ENCODE measurements around the gene CDH20.
"Not testable (repeated sequence)": the region's sequence is repeated elsewhere in the genome, so short reads cannot be mapped to it uniquely, and the experiment has no call there.

CDH20 gene

DNA sequence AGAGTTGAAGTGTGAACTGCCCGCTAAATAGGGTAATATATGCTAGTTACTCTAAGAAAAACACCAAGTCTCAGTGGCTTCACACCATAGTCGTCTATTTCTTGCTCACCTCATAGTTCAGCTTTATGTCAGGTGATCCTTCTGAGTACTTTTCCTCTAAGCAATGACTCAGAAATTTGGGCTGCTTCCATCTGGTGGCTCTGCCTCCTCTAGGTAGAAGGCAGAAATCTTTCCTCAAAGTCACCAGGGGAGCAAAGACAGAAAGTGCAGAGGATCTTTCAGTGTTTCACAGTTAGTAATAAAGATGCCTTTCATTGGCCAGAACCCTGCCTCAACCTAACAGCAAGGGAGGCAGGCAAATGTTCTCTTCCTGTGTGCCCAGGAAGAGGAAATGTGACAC is 17.3 kb downstream of the CDH20 start:
- no peak for DNase-seq

DNA sequence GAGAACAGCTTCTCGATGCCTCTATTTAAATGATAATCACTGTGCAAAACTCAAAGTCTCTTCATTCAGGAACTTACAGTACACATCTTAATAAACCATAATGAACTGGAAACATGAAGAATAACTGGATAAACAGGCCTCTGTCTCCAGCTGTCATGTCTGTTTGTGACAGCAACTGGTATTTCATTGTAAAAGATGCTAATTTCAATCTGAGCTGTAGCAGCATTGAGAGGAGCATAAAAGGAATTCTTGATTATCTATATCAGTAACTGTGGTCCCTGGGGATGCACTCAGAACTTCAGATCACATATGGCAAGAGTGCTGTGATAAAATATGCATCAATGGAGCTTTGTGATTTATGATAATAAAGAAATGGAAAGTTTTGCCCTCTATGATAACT is 18.8 kb downstream of the CDH20 start:
- DNase-seq: no peak

DNA sequence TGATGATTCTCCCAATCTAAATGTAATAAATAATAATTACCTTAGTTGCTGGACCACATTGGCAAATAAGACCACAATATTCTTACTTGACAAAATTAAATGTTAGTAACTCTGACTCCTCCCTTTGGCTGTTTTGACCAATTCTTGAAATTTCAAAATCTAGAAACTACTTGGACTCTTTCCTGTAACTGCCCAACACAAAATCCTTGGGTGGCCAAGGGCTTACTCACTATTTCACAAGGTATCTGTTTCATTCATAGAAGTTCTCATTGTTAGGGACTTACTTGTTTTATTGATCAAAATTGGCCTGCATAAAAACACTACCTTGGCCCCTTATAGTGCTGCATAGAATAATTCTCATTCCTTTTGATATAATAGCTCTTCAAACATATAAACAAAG is 19.4 kb downstream of the CDH20 start:
- DNase-seq: no peak

DNA sequence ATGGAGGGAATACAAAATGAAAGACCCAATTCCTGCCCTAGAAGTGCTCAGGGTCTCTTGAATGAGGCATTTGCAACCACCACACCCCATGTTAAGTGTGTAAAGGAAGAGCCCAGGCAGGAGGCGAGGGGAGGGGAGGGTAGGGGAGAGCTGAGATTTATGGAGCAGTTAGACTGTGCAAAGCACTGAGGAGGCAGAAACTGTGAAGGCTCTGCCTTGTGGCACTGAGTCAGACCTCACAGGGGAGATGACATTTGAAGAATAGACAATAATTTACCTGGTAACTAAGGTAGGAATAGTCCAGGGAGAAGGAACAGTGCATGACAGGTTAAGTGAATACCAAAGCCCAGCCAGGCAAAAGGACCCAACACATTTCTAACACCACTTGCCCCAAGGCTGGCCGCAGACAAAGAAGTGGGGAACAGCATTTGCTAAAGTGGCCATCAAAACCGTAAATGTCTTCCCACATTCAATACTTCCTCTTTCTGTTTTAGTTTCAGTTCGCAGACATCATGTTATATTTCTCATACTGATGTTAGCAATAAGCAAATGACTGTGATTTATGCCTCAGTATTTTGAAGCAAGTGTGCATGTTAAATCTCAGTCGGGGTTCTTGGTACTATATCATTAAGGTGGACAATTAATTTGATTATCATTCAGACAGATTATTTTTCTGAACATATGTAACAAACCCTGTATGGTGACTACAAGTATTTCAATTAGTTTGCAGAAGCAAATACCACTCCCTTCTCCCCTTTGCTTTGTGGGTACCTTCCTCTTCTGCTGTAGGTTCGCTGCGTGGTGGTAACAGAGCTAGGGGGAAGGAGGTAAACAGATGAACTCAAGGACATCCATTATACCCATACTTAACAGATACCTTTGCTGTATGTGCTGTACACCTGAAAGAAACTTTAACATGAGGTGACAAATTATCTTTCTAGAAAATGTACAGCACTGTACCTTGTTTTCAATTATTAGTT is 27.5 kb downstream of the CDH20 start:
- no peak for DNase-seq

DNA sequence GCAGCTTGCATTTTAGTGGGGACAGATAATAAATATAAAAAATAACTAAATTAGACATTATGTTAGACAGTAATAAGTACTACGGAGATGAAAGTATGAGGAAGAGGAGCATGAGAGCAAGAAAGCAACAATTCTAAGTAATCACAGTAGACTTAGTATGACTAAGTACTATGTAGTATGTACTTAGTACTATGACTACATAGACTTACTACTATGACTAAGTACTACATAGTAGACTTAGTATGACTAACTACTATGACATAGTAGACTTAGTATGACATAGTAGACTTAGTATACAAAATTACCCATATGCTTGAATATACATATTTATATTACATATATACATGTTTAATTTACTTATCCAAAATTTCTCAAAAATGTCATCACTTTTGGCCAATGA is 29.3 kb downstream of the CDH20 start:
- no peak for DNase-seq

DNA sequence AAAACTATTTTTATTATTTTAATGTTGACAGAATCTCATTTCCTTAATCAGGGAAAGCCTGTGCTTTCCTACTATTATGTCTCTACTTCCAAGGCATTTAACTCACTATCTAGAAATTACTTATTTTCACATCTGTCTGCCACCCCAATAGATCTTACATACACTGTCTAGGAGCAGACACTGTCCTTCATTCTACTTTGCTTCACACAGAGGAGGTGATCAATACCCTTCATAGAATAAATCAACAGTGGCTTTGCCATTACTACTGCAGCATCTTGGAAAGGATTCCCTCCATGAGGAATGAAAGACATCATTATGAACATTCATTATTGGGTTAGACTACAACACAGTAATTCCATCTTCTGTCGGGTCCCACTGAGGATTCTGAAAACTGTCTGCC is 31.7 kb downstream of the CDH20 start:
- DNase-seq: no peak

DNA sequence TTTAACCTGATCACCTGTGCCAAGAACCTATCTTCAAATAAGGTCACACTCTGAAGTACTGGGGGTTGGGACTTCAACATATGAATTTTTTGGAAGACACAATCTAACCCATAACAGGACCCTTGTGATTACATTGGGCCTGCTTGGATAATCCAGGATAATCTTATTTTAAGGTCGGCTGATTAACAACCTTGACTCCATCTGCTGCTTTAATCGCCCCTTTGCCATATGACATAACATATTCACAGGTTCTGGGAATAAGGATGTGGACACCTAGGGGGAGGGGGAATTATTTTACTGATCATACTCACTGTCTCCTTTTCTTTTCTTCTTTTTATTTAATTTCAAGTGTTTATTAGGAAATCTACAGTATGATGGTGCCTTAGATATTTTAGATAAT is 34.8 kb downstream of the CDH20 start:
- DNase-seq: no peak

DNA sequence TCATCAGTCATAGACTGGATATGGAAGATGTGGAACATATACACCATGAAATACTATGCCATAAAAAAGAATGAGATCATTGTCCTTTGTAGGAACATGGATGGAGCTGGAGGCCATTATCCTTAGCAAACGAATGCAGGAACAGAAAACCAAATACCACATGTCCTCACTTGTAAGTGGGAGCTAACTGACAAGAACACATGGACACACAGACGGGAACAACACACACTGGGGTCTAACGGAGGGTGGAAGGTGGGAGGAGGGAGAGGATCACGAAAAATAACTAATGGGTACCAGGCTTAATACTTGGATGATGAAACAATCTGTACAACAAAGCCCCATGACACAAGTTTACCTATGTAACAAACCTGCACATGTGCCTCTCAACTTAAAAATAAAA is 36.4 kb downstream of the CDH20 start:
- DNase-seq: not testable (repeated sequence)

DNA sequence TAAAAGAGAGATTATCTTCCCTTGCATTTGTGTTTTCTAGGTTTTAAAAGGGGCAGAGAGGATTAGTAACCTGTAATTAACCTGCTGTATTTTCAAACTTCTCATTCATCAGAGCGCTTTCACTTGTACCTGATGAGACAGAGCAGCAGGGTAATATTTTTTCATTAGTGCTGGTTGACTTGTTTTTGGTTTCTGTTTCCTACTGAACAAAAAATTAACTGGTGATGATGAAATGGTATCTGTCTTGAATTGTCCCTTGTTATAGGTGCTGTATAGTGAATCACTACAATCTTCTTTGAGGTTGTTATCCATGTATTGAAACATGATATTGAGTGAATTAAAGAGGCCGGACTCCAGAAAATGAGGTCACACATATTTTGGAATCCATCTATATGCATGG is 37.9 kb downstream of the CDH20 start:
- DNase-seq: no peak

DNA sequence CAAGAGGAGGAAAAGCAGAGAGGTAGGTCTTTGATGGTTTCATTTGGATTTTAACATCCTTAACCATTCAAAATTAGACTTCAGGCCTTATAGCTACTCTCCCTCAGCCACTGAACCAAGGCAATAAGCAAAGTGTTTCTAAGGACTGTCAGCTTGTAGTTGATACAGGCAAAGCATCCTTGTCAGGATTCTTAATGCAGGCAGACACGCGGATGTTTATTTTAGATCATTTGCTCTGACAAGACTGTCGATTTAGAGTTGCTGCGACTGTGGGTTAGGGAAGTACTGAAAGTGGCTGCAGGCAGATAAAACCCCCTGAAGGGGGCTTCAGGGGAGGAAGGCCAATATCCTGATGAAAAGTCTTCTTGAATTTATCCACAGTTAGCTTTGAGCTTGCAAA is 46.6 kb downstream of the CDH20 start:
- DNase-seq: no peak

DNA sequence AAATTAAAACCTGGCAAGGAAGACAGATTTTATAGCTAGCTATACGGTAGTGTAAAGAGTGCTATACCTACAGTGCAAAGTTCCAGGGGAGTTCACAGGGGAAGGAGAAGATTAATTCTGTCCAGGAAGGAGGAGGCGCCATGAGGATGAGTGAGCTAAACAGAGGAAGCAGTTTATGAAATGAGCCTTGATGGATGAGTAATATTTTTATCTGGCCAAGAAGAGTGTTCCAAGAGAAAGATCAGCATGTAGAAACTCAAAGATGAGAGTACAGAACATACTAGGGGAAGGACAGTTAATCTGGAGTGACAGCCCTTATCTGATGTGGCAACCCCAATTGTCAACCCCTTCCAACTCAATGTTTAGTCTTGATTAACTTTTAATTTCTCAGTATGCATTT is 54.8 kb downstream of the CDH20 start:
- DNase-seq: no peak

DNA sequence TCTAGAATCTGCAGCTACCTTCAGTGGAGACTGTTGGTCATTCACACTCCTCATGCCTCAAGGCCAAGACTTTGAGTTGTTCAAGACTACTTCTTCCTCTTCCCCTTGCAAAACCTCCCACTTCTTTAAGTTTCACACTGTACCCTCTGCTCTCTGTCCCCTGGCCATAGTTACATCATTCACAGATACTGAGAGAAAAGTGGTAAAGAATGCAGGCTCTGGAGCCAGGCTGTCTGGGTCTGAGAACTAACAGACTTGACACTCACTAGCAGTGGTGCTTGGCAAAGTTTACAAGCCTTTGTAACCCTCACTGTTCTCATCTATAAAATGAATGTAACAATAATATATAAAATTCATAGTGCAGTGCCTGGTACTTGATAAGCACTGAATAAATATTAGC is 61.8 kb downstream of the CDH20 start:
- no peak for DNase-seq

DNA sequence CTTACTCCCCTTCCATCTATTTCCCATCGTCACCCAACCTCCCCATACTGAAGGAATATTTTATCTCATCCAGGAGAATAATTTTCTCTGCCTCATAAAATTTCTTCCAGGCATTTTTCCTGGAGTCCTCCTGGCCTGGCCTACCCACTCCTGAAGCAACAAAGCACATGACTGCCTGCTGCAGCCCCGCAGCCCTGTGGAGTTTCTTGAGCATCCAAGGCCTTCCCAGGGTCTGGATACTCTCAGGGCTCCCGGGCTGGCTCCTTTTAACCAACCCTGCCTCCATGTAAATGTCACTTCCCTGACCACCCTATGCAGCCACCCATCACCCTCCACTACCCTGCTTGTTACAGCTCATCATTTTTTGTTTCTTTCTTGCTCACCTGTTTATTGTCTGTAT is 64.0 kb downstream of the CDH20 start:
- DNase-seq: no peak

DNA sequence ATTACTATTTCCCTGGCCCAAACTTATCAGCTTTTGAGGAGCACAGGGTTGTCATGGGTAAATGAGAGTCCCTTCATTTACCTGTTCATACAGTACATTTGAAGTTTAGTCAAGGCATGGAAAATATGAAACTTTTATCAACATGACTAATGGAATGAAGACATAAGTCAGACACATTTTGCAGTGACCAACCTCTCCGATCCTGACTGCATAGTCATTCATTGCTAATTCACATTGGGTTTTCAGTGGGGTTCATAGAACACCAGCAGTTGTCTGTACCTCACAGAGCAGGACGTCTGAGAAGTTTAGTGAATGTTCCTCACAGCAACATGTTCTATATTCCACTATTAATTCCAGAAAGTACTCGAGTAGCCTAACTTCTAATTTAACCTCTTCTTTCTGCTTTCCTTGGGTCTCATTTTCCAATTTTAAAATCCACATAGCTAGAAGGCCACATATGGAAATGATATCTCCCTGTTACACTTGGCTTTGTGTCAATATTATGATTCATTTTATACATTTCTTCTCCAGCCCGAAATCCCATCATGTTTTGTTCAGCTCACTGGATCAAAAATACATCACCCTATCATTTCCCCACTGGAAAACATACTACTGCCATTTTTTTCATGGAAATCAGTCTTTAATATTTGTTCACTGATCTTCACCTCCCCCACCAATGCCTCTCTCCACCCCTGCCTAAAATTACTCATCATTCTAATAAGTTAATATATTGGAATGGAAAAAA is 65.9 kb downstream of the CDH20 start:
- DNase-seq: no peak

DNA sequence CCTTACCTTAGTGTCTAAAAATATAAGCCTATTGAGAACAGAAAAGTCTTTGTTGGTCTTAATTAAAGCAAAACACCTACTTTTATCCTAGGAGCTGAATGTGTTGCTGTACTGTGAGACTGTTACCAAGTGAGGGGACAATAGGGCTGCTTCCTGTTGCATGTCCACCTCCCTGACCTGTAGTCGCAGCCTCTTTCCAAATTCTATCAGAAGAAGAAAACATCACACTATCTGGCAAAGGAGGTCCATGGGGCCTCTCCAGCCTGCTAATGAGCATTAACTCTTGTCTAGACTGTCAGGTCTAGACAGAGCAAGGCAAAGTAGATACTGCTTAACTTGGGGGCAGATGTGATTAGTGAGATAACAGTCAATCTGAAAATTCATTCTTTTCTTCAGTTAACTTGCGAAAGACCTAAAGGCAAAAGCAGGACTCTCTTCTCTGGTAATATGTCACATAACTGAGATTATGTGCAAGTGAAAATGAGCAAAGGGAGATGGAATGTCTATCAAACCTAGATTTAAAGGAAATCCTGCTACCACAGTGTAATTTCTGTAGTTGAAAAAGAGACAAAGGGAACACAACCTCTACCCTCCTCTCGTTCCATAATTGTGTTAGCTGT is 66.9 kb downstream of the CDH20 start:
- DNase-seq: no peak

DNA sequence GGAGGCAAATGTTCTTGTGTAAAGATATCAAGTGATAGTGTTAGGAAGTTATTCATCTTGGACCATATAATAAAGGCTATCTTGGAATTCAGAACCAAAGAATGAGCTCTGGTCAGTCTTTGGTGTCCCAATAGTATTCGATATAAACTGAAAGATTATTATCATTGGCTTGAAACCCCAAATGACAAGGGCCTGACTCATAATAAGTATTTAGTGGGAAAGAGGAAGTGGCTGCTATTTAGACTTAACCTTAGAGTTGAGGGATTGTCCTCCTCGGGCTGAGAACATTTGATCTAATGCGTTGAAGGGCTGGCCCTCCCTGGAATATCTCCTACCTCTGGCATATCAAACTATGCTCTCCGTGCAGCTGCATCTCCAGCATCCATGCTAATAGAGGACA is 67.5 kb downstream of the CDH20 start:
- DNase-seq: no peak

DNA sequence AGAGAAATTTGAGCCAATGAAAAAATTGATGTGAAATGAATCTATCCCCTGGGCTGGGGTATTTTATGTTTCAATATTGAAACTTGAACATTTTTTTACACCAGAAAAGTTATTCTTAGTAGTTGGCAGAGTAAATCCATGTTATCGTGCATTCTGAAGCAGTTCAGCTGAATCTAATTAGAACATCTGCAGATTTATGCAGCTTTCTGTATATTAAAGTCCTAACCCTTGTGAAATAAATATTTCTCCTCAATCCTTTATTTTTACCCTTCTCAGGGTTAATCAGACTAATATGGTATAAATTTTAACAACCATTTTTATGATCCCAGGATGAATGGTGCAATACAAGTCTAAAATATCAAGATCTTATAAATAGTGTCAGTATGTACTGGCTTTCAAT is 69.5 kb downstream of the CDH20 start:
- no peak for DNase-seq

DNA sequence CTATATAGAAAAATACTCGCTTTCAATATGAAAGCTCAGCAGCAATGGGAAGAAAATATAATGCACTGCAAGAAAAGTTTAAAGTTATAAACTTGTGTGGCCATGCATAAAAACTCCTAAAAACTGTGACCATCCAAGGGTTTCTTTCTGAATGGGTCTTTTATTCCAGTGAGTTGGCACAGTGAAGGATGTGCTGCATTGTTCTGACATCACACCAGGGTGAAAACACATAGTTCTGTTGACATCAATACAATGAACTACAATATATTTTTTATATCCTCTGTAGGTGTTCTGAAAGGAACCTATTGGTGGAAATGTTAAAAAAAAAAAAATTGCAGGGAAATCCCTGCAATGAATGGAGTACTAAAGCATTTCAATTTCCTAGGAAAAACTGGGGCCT is 80.2 kb downstream of the CDH20 start:
- no peak for DNase-seq

DNA sequence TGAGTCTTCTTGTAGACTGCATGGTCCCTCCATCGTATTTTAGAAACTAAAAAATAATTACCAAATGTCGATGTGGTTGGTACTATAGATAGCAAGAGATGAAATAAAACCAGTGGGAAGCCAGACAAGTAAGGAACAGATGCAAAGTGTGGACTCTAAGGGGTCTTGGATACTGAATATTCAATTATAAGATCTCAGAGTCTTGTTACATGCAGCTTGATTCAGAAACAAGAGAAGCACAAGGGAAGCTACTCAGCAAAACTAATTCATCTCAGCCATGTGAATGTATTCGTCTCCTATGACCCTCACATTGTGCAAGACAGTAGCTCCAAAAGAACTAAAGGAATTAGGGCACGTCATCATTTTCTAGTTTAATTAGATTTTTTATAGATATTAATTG is 80.9 kb downstream of the CDH20 start:
- DNase-seq: no peak

DNA sequence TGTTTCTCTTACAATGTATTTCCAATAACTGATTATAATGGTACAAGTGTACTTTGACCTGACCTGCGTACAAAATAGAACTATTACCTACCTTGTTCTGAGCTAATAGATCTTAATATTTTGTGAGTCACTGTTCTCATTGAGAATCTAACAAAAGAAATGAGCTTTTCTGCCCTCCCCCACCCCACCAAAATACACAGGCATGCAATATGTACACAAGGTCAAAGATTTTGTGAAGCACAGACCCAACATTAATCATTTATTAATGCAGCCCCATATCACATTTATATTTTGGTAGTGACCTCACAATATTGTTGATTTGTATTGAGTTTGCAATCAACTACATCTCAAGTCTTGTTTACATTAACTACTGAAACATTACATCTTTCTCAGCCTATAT is 86.5 kb downstream of the CDH20 start:
- no peak for DNase-seq

DNA sequence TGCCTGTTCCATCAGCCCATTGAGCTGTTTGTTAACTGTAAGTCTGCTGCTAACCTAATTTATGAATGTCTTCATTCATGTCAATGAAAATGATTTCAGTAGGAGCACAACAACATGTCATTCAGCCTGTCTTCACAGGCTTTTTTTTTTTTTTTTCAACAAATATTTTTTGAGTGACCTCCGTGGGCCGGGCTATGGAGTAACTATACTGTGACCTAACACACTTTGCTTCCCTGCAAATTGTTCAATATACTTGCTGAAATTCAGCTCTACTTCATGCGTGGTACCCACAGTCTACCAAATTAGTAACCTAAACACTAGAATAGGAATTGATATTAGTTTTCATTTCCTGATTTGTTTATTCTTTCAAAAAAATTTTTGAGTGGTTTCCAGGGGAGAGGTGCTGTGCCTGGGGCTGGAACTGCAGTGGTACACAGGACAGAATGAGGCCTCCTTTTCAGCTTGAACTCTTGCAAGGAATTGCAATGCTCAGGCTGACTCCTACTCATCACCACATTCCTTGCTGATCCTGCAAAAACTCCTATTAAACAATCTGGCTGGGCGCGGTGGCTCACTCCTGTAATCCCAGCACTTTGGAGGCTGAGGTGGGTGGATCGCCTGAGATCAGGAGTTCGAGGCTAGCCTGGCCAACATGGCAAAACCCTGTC is 87.1 kb downstream of the CDH20 start:
- no peak for DNase-seq

DNA sequence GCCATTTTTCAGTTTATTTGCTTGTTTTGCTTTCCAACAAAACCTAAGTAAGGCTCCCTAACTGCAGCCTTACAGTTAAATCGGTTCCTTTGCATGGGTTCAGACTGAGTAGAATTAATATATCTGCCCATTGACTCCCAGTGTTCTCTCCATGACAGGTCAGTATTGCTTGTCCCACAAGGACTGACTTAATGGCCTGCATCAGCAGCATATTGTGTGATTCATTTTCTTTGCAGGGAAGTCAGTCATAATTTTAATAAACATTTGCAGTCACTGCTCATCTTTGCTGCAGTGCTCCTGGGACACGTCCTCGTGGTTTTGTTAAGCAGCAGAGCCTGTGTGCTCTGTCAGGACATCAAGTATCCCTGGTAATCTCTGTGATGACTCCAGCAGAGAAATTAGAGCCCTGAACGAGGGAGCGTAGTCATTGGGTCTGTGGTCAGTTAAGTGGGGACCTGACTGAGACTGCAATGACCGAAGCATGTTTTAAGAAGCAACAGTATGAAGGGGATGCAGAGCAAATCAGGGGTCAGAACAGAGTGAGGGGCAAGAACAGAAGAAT is 93.3 kb downstream of the CDH20 start:
- DNase-seq: no peak

DNA sequence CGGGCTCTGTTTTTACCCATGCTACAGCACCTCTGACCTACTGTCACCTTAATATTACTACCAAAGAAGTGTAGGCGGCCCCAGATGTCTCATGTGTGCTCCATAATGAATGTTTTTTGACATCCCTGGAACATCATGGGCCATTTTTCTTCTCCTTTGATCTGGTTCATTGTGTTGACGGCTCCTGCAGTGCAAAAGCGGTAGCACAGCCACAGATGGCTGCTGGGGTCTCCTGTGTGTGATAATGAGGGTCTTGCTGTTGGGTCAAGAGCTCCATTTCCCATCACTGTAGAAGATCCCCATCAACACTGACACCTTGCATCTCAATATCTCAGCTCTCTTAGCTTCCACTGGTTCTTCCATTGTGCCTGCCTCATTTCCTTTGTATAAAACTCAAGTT is 95.0 kb downstream of the CDH20 start:
- DNase-seq: no peak
